IPS DF 6.9 (cell line): ENCODE measurements around the gene NUDT16L1.

Experiments
- DNase-seq: peaks from one replicate; pipeline ENCODE4 v3.0.0-alpha.2; 2013; ENCODE audit warnings: low read depth, low spot score
- H3K27ac ChIP-seq: one replicate; pipeline ENCODE4 v1.5.1; 2013; ENCODE audit warnings: low read length, control low read depth
- H3K27me3 ChIP-seq: 2 replicates; pipeline ENCODE4 v1.6.1; 2013; ENCODE audit warnings: mild to moderate bottlenecking, low read length; ENCODE audit not compliant: control insufficient read depth, insufficient read depth
- H3K36me3 ChIP-seq: 2 replicates; pipeline ENCODE4 v1.6.1; 2013; ENCODE audit warnings: low read length; ENCODE audit not compliant: control insufficient read depth, insufficient read depth
- H3K4me1 ChIP-seq: 2 replicates; pipeline ENCODE4 v1.6.1; 2013; ENCODE audit warnings: low read length; ENCODE audit not compliant: control insufficient read depth, insufficient read depth
- H3K4me3 ChIP-seq: 2 replicates; pipeline ENCODE4 v1.5.1; 2013; ENCODE audit warnings: mild to moderate bottlenecking, low read length
- H3K9me3 ChIP-seq: 2 replicates; pipeline ENCODE4 v1.6.1; 2013; ENCODE audit warnings: low read length, inconsistent platforms; ENCODE audit not compliant: control insufficient read depth, insufficient read depth
- WGBS: extraction: QIAGEN DNeasy Blood & Tissue Kit; methylation state at CpG from one replicate; pipeline ENCODE4 v1.1.7; 2013; ENCODE audit warnings: mixed read lengths, missing lambda C conversion rate; ENCODE audit not compliant: insufficient read length, insufficient coverage; 5-methylcytosine and 5-hydroxymethylcytosine counted together

The NUDT16L1 gene

DNA sequence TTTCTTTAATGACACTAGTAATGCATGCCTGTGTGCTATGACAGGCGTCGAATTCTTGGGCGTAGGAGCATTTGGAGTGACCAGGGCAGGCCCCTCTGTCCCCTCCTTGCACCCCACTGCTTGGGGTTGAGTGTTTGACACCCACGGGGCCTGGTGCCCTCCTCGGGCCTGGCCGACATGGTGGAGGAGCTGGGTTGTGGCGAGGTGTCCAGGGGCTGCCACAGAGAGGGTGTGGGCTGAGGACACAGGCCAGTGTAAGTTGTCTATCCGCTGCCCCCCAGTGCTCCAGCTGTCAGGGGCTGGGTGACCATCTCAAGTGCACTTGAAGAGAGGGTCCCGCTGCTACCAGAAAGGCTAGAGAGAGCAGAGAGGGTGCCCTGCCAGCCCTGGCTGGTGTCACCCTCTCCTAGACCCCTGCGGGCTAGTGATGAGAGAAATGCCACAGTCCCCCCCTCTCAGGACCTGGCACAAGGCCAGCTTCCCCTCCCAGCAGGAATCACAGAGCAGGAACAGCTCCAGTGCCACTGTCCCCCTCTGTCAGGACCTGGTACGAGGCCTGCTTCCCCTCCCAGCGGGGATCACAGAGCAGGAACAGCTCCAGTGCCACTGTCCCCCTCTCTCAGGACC, 38.3 kb upstream of the NUDT16L1 start:
- no peak for DNase-seq
- H3K36me3 ChIP-seq, result peaks cover 12% of the 10 kb centered on the region
- no peaks in the 10 kb centered on the region for H3K9me3 ChIP-seq
- no peak overlapping the region for H3K4me3 ChIP-seq
- no peaks in the 10 kb centered on the region; the same call in 1 of the 2 replicates for H3K4me1 ChIP-seq
- no peak overlapping the region for H3K27ac ChIP-seq
- WGBS, result no CpG with 5 or more reads among the region's 12 CpGs
- no peaks in the 10 kb centered on the region for H3K27me3 ChIP-seq

- Histone ChIP-seq H3K36me3 (peaks cover 12% of the 10 kb centered on the region), H3K27me3 (no peaks in the 10 kb centered on the region), H3K9me3 (no peaks in the 10 kb centered on the region), H3K4me1 (no peaks in the 10 kb centered on the region; the same call in 1 of the 2 replicates), H3K4me3 (no peak overlapping the region), H3K27ac (no peak overlapping the region)
- no peak for DNase-seq
- WGBS, result no CpG with 5 or more reads among the region's 6 CpGs
Observed at GRCh38 chr16:4655801-4656200, 37.6 kb upstream of the NUDT16L1 start.

DNA sequence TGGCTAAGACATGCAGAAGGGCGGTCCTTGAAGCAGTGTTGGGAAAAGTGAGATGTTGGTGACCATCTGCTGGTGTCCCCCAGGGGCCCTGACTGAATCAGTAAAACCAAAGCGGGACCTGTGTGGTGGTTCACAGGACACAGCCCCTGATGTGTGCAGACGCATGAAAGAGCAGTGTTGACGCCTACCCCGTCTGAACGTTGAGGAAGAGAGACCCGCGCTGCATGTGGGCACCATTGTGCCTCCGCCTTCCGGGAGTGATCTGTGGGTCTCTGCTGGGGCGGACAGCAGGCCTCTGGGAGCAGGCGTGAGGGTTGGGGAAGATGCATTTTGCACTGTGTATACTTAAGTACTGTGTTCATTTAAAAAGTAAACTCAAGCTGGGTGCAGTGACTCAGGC, 37.1 kb upstream of the NUDT16L1 start:
- H3K4me1 ChIP-seq, result no peaks in the 10 kb centered on the region; the same call in 1 of the 2 replicates
- no peak overlapping the region for H3K4me3 ChIP-seq
- H3K27me3 ChIP-seq, result no peaks in the 10 kb centered on the region
- peaks cover 12% of the 10 kb centered on the region for H3K36me3 ChIP-seq
- DNase-seq, result no peak
- no peaks in the 10 kb centered on the region for H3K9me3 ChIP-seq
- WGBS, result no CpG with 5 or more reads among the region's 12 CpGs
- no peak overlapping the region for H3K27ac ChIP-seq

DNA sequence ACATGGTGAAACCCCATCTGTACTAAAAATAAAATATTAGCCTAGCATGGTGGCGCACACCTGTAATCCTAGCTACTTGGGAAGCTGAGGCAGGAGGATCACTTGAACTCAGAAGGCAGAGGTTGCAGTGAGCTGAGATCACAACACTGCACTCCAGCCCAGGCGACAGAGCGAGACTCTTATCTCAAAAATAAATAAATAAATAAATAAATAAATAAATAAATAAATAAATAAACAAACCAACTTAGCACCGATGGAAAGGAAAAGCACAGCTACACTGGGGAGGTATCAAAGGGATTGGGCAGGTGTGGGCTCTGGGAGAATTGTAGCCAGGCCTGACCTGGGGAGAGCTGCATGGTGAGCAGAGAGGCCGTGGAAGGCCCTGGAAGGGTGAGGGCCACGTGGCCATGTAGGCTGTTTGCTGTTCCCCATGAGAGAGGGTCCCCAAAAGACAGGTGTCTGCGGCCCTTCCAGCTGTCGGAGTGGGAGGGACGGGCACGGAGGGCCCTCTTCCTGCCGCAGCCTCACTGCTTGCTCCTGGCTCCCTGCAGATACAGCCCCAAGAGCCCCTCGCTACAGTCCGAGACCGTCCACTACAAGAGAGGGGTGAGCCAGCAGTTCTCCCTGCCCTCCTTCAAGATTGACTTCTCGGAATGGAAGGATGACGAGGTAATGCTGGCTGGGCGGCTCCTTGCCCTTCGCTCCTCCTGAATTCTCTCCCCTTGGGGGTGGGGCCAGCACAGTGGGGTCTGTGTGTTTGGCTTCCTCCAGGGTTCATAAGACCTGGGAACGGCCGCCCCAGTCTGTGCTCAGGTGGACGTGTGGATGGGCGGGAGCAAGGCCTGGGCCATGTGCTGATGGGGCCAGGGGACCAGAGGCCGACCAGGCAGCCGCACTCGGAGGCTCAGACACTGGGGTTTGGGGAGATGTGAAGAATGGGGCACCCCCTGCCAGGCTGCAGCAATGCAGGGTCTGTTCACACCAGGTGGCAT, 36.4 kb upstream of the NUDT16L1 start:
- no CpG with 5 or more reads among the region's 25 CpGs for WGBS
- Histone ChIP-seq H3K9me3 (no peaks in the 10 kb centered on the region), H3K27me3 (no peaks in the 10 kb centered on the region), H3K4me3 (no peak overlapping the region), H3K27ac (no peak overlapping the region), H3K4me1 (no peaks in the 10 kb centered on the region; the same call in 1 of the 2 replicates), H3K36me3 (peaks cover 12% of the 10 kb centered on the region)
- DNase-seq, result no peak

DNA sequence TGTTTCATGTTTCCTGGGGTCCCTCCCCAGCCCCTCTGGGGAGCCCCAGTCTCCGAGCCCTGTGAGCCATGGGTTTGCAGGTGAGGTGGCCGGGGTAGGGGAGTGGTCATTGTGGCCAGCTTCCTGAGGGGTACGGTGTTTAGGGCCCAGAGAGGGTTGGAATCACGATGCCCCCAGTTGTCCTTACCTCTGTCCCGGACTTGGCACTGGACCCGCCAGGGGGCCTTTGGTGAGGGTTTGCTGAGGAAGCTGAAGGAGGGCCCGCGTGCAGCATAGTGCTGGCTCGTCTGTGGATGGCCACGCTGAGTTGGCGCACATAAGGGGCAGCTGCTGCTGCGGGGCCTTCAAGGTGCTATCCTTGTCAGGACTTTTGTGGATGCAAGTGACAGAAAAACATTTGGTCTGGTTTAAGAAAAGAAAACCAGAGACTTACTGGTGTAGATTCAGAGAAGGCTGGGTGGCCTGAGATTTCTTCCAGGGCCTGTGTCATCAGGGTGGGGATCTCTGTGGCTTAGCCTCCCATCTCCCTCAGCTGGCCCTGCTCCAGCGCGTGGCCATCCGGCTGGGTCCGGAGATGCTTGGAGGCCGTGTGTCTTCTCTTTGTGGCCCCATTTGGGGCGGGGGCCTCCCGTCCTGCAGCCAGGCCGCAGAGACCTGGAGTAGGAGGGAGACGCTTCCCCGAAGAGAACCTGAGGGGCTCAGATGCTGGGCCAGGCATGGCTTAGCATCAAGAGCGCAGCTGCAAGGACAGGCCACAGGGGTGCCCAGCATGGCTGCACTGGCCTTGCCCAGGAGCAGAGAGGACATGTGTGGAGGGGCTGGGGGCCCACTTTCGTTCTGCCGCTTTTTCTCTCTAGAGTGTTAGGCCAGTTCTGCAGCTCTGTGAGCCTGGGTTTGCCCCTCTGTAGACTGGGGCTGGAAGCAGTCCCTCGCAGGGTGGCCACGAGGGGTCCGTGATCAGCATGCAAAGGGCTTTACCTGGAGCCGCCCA, 33.7 kb upstream of the NUDT16L1 start:
- no peak overlapping the region for H3K27ac ChIP-seq
- H3K27me3 ChIP-seq, result no peaks in the 10 kb centered on the region
- peaks cover 11% of the 10 kb centered on the region for H3K36me3 ChIP-seq
- no peaks in the 10 kb centered on the region for H3K9me3 ChIP-seq
- no peak for DNase-seq
- WGBS, result no CpG with 5 or more reads among the region's 29 CpGs
- H3K4me3 ChIP-seq, result no peak overlapping the region
- no peaks in the 10 kb centered on the region; the same call in 1 of the 2 replicates for H3K4me1 ChIP-seq

- H3K4me3 ChIP-seq, result no peak overlapping the region
- H3K9me3 ChIP-seq, result no peaks in the 10 kb centered on the region
- WGBS, result no CpG with 5 or more reads among the region's 18 CpGs
- no peaks in the 10 kb centered on the region for H3K27me3 ChIP-seq
- no peak overlapping the region for H3K27ac ChIP-seq
- H3K4me1 ChIP-seq, result no peaks in the 10 kb centered on the region; the same call in 1 of the 2 replicates
- peaks cover 10% of the 10 kb centered on the region; the same call in 1 of the 2 replicates for H3K36me3 ChIP-seq
- no peak for DNase-seq
Observed at GRCh38 chr16:4660454-4661007, 32.8 kb upstream of the NUDT16L1 start.

DNA sequence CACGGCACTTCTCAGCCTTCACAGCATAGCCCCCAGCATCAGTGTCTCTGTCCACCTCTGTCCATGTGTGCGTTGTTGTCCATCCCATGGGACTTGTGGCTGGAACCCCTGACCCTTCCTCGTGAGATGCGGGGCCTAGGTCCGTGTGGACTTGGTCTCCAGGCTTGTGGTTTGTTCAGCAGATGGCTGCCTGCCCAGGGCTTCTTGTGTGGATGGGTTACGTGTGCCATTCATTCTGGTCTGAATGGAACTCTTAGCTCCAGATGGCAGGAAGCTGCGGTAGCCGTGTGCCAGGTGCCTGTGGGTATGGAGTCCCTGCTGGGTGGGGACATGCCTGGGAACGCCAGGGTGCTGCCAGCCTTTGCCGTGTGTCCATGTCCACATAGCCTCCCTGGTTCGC, 31.7 kb upstream of the NUDT16L1 start:
- no CpG with 5 or more reads among the region's 11 CpGs for WGBS
- Histone ChIP-seq H3K27ac (no peak overlapping the region), H3K27me3 (no peaks in the 10 kb centered on the region), H3K4me1 (no peaks in the 10 kb centered on the region; the same call in 1 of the 2 replicates), H3K36me3 (peaks cover 14% of the 10 kb centered on the region), H3K4me3 (no peak overlapping the region), H3K9me3 (no peaks in the 10 kb centered on the region)
- DNase-seq, result no peak

DNA sequence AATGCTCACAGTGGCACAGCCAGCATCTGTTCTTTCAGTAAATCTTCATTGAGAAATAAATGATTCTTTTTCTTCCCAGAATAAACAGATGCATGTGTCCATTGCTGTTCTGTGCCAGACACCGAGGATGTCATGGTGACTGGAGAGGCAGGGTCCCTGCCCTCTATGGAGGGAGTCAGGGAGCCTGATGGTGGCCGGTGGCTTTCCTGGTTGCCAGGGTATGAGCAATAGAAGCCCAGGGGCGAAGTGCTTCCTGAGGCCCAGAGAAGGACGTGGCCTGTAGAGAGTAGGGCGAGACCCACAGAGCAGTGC, 29.9 kb upstream of the NUDT16L1 start:
- Histone ChIP-seq H3K27me3 (no peaks in the 10 kb centered on the region), H3K36me3 (peaks cover 21% of the 10 kb centered on the region), H3K4me1 (no peaks in the 10 kb centered on the region; the same call in 1 of the 2 replicates), H3K9me3 (no peaks in the 10 kb centered on the region), H3K27ac (no peak overlapping the region), H3K4me3 (no peak overlapping the region)
- no peak for DNase-seq
- no CpG with 5 or more reads among the region's 5 CpGs for WGBS

DNA sequence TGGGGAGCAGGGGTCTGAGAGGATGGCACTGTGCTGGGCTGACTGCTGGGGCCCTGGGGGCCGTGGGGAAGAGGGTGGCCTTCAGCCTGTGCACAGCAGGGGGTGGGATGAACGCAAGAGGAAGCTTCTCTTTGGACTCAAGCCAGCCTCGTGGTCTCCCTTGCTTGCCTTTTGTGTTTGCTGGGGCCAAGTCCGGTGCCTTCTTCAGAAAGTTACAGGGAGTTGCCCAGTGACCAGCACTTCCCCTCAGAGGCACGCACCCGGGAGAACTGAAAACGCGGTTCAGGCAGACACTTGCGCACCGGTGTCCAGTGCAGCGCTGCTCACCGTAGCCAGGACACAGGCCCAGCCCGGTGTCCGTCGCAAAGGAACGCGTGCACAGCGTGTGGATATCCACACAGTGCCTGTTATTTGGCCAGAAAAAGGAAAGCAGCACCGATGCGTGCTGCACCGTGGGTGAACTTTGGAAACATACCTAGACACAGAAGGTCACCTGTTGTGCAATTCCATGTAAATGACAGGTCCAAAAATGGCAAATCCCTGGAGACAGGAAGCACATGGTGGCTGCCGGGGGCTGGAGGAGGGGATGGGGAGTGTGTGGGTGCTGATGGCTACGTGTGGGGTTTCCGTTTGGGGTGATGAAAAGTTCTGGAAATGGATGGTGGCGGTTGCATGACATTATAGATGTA, 29.4 kb upstream of the NUDT16L1 start:
- Histone ChIP-seq H3K27ac (no peak overlapping the region), H3K9me3 (no peaks in the 10 kb centered on the region), H3K36me3 (peaks cover 26% of the 10 kb centered on the region), H3K4me1 (no peaks in the 10 kb centered on the region; the same call in 1 of the 2 replicates), H3K4me3 (no peak overlapping the region), H3K27me3 (no peaks in the 10 kb centered on the region)
- WGBS, result no CpG with 5 or more reads among the region's 25 CpGs
- DNase-seq, result no peak
